HPDE6-E6E7 (cell line): ENCODE measurements around the gene VWA2.
A peak's percentile ranks its signal among the peaks of the same experiment; 100 is the strongest.

Experiments
- DNase-seq: peaks from one replicate; pipeline ENCODE4 v3.0.0; 2011; ENCODE audit warnings: missing footprints; ENCODE audit errors: extremely low spot score

The VWA2 gene

GRCh38 chr10:114276066-114276465 is 37.0 kb downstream of the VWA2 start:
- DNase-seq: no peak

- DNase-seq: no peak
These were observed 37.6 kb downstream of the VWA2 start for GRCh38 chr10:114276671-114277070.

GRCh38 chr10:114278140-114278883 is 39.3 kb downstream of the VWA2 start:
- DNase-seq: no peak

DNA sequence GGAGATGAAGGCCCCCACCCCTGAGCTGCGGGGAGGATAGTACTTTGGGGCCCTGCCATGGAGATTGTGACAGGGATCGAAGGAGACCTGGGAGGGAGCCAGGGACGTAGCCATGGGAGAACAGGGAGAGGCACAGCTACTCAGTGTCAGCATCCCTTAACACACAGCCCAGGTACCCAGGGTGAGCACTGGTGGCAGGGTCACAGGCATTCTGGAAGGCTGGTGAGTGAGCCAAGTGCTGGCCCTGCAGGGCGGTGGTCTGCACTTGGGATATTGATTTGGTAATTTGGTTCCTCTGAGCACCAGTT is 39.8 kb downstream of the VWA2 start:
- no peak for DNase-seq

GRCh38 chr10:114279289-114279688 is 40.2 kb downstream of the VWA2 start:
- DNase-seq: no peak

GRCh38 chr10:114279901-114280644 is 41.0 kb downstream of the VWA2 start:
- DNase-seq: peak; percentile 32

GRCh38 chr10:114281006-114281405 is 42.0 kb downstream of the VWA2 start:
- DNase-seq: no peak

GRCh38 chr10:114281461-114281860 is 42.4 kb downstream of the VWA2 start:
- DNase-seq: no peak

DNA sequence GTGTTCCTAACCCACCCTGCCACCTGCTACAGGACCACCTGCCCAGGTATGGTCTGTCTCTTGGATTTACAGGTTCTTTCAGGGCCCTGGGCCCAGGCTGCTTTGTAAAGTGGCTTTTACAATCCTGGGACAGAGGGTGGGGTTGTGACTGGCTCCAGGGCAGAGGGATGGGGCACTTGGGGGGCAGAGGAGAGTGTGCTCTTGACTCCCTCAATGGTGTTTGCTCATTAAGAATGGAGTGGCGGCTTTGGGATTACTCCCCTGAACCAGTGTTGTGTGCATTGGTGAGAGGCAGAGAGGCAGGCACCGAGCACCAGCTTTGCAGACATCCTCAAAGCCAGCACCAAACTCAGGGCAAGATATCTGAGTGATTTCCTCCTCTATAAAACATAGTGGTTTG is 43.5 kb downstream of the VWA2 start:
- no peak for DNase-seq

GRCh38 chr10:114283091-114283490 is 44.0 kb downstream of the VWA2 start:
- DNase-seq: no peak

- DNase-seq: no peak
These were observed 44.6 kb downstream of the VWA2 start for GRCh38 chr10:114283535-114284234.

GRCh38 chr10:114284346-114285071 is 45.5 kb downstream of the VWA2 start:
- no peak for DNase-seq

DNA sequence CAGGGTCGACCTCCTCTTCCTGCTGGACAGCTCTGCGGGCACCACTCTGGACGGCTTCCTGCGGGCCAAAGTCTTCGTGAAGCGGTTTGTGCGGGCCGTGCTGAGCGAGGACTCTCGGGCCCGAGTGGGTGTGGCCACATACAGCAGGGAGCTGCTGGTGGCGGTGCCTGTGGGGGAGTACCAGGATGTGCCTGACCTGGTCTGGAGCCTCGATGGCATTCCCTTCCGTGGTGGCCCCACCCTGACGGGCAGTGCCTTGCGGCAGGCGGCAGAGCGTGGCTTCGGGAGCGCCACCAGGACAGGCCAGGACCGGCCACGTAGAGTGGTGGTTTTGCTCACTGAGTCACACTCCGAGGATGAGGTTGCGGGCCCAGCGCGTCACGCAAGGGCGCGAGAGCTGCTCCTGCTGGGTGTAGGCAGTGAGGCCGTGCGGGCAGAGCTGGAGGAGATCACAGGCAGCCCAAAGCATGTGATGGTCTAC is 46.9 kb downstream of the VWA2 start:
- no peak for DNase-seq

DNA sequence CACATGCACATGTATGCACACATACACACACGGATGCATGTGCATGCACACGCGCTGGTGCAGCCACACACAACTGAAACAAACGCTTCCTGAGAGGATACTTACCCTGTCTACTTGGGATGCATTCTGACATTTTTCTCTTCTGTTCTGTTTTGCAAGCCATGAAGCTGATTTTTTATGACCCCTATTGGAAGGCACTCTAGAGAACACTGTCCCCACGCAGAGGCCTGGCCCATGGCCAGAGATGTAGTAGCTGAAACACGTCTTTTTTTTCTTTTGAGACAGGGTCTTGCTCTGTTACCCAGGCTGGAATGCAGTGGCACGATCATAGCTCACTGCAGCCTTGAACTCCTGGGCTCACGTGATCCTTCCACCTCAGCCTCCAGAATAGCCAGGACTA is 47.9 kb downstream of the VWA2 start:
- no peak for DNase-seq

- no peak for DNase-seq
These were observed 49.5 kb downstream of the VWA2 start for GRCh38 chr10:114288424-114289095.

GRCh38 chr10:114289096-114289436 is 50.0 kb downstream of the VWA2 start:
- no peak for DNase-seq

DNA sequence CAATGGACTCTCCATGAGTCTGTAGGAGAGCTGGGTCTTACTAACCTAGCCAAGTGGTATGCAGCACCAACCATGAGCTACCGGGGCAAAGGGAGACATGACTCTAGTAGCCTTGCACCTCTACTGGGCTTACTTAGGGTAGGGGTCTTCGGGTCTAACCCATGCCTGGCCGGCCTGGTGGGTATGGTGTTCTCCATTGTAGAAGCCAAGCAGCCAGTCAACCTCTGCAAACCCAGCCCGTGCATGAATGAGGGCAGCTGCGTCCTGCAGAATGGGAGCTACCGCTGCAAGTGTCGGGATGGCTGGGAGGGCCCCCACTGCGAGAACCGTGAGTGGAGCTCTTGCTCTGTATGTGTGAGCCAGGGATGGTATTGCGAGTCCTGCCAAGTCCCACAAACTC is 51.0 kb downstream of the VWA2 start:
- no peak for DNase-seq

DNA sequence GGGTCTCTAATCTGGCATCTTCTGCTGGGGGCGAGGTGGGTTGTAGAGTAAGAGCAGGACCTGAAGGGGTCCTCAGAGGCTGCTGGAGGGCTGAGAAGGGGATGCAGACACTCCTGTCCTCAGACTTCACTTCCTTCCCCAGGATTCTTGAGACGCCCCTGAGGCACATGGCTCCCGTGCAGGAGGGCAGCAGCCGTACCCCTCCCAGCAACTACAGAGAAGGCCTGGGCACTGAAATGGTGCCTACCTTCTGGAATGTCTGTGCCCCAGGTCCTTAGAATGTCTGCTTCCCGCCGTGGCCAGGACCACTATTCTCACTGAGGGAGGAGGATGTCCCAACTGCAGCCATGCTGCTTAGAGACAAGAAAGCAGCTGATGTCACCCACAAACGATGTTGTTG is 52.0 kb downstream of the VWA2 start:
- DNase-seq: no peak

GRCh38 chr10:114291516-114291915 is 52.5 kb downstream of the VWA2 start:
- no peak for DNase-seq

- no peak for DNase-seq
These were observed 54.0 kb downstream of the VWA2 start for GRCh38 chr10:114293075-114293474.

DNA sequence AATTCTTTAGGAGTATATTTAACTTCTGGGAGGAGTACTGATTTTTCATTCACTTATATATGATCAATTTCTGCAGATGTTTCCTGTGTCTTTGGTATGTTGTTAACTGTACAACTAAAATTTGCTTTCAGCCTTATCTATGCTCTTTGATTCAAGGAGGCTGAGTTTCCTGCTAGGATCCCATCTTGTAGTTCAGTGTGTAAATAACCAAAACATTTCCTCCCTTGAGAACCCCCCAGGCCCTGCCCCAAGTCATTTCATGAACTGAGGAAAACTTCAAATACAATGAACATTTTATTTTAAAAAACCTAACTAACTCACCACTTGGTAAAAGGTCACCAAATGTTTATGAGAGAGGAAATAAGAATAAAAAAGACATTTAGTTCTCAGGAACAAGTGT is 55.5 kb downstream of the VWA2 start:
- DNase-seq: no peak

DNA sequence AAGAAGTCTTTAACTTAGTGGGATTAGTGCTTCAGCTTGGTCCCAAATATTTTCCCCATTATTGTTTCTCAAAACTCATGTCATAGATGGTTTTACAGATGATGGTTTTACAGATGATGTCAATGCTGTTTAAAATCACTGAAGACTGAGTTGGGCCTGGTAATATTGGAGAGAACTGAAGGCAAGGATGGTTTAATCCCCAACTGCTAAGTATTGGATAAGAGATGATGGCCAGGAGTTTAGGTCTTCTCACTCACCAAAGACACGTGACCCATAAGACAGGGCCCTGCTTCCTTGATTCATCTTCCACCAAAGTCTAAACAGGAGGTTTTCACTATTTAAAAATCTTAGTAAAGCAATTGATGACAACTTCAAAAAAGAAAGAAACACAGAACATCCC is 56.3 kb downstream of the VWA2 start:
- DNase-seq: no peak
